ENCODE data around the gene MBOAT1.
A peak's percentile ranks its signal among the peaks of the same experiment; 100 is the strongest.

DNA sequence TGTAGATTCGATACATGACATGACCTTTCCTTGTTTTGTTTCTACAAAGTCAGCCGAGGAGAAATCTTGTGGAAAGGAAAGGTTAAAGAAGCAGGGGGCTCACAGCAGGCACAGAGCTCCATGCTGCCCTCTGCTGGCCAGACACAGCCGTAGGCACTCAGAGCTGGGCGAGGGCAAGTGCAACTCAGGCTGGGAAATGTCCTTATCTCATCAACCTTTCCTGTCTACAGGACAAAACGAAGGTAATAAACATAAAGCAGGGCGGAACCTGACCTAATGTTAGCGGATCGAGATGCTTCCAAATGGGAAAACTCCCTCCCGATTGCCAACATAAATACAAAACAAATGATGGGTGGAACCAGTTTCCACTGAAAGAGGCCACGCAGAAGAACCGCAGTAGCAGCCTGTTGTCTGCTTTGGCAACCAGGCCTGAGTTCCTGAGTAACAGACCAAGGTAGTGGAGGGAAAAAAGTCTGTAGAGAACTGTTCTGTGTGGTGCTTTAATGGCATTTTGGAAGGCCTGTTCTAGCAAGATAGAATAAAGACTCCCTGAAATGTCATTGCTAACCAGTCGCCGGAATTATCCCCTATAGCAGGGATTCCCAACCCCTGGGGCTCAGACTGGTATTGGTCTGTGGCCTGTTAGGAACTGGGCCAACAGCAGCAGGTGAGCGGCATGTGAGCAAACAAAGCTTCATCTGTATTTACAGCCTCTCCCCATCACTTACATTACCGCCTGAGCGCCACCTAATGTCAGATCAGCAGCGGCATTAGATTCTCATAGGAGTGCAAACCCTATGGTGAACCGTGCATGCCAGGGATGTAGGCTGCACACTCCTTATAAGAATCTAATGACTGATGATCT lies 85.2 kb downstream of the MBOAT1 start:
- peak; percentile 93 to 98 (median 98) for TF ChIP-seq CTCF (optimal IDR thresholded peaks at IDR 0.05 in 1 of 3, IDR thresholded peaks at IDR 0.05 in 1 of 3, conservative IDR thresholded peaks at IDR 0.05 in 1 of 3; ENCODE audit: extremely low read depth in 1 of 3, insufficient read depth in 2 of 3, low read length in 3 of 3)
- no peak for TF ChIP-seq EZH2 (IDR thresholded peaks at IDR 0.05; ENCODE audit: low read length)
